GM18858 (cell line): ENCODE data around the gene CLPTM1L.
"Not testable (repeated sequence)": the region's sequence is repeated elsewhere in the genome, so short reads cannot be mapped to it uniquely, and the experiment has no call there.

ENCODE experiments used
- ATAC-seq: cut with Tn5 transposase; IDR thresholded peaks from one replicate; pipeline ENCODE4 v1.9.1; 2021; ENCODE audit not compliant: unreplicated experiment

Gene CLPTM1L

DNA sequence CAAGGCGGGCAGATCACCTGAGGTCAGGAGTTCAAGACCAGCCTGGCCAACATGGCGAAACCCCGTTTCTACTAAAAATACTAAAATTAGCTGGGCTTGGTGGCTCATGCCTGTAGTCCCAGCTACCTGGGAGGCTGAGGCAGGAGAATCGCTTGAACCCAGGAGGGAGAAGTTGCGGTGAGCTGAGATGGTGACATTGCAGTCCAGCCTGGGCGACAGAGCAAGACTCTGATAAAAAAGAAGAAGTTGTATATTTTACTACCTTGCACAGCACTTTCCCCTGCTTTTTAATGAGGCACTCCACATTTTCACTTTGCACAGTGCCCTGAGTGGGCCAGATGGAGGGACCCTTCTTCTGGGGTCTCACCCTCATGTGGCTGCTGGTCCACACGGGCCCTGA lies 15.5 kb upstream of the CLPTM1L start:
- ATAC-seq = not testable (repeated sequence)

DNA sequence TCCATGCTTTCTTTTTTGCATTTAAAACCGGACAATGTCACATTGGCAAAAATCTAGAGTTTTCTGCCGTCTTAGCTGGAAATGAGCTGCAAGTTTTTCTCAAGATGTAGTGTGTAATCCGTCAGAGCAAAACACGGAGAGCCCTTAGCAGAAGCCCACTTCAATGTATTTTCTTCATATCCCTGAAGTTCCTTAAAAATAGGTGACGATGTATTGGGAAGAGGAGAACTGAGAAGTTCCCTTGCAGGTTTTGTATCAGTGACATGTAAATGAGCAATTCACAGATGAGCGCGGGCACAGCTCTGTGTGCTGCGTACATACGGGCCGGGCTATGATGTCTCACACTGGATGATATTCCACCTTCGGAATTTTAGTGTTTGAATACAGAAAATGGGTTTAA lies 14.8 kb upstream of the CLPTM1L start:
- ATAC-seq = no peak

DNA sequence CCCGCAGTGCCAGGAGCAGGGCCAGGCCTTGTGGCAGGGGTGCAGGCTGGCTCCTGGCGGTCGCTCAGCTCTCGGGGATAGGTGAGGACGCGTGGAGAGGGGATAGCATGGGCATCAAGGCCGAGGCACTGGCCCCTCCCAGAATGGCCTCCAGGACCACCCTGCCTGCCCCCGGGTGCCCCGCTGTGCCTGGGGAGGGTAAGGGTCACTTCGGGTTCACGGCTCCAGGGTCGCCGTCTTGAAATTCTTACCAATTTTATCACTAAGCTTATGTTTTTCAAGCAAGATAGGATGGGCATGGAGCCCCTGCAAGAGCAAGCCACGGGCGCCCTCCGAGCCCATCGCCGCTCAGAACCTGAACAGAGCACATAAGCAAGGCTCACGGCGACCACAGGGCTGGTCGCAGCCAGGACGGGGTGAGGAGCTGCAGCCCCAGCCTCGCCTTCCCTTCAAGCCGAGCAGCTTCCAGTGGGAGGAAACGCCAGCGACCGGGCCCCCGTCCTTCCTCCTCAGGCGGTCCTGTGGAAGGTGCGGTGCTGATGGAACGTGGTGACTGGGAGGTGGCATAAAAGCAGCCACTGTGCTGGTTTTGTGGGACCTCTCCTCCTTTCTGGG lies 14.2 kb upstream of the CLPTM1L start:
- ATAC-seq = no peak

DNA sequence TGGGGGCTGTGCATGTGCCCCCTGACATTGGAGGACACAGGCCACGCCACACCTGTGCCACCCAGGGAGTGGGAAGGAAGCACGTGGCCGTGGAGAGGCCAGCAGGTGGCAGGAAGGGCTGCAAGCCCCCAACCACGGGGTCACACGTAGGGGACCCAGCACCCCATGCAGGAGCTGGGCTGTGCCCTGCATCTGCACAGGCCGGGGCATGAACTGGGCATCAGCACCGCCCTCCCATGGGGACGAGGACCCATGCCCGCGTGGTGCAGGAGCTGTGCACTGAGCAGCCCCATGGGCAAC lies 13.8 kb upstream of the CLPTM1L start:
- ATAC-seq = no peak

DNA sequence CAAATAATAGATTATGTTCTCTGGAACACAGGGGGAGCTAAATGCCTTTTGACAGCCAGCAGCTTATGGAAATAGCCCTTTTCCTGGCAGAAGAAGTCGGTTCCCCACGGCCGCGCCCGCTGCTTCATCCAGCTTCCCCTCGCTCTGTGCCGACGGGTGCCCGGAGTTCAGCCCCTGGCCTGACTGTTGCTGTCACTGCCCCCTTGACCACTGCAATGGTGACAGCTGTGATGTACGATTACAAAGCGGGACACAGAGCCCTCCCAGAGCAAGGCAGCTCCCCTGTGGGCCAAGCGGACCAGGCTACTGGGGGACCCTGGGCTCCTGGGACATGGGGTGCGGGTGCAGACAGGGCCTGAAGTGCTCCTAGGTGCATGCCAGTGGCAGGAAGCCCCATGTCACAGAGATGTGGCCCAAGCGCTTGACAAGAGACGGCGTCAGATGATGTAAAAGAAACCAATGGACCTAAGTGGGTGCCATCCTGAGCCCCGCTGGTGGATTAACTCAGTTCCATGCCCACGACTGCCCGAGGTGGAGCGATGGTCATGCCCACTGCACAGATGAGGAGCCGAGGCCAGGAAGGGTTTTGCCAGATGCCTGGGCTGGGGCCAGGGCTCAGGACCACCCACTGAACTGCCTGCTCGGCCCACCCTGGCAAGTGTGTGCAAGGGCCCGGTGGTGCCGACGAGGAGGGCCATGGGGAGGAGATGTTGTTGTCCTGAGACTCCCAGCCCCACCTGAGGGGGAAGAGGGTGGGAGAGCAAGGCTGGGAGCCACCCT lies 13.2 kb upstream of the CLPTM1L start:
- no peak for ATAC-seq

DNA sequence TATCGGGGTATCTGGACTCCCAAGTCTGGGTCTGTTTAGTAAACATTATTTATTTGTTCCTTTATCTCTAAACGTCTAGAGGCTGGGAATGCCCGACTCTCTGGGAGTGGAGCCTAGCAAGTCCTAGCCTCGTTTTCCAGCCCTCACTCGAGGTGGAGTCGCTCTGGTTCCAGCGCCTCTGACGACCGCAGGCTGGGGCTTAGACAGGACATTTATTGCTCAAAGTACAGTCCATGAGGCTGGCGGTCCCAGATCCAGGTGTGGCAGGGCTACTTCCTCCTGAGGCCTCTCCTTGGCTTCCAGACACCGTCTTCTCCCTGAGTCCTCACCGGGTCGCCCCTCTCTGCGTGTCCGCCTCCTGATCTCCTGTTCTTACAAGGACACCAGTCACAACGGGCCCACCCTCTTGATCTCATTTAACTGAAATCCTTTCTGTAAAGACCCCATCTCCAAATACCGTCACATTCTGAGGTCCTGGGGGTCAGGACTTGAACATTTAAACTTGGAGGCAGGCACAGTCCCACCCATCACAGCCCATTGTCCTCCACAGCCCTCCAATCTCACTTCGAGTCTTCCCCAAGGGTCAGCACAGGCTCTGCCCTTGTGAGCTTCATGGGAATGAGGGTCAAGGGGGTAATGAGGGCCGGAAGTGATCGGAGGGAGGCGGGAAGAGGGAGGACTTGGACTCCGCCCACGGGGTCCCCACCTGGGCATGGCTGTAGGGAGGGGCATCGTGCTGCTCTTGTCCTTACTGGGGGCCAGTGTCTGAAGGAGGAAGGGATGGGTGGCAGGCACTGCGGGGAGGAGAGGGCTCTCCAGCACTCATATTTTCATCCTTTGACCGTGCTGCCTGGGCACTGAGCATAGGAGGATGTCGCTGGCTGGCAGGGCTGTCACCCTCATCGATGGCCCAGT lies 12.2 kb upstream of the CLPTM1L start:
- no peak for ATAC-seq

DNA sequence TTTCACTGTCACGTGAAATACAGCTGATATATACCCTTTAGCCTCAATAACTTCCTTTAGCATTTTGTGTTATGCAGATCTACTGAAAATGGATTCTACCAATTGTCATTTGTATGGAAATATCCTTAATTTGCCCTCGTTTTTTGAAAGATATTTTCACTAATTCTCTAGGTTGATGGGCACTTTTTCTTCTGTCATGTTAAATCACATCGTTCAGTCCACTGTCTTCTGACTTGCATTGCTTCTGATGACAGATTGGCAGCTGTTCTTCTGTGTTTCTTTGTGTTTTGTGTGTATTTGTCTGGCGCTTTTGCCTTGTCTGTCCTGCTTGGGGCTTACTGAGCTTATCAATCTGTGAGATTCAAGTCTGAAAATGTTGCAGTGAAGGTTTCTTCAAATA lies 9.7 kb upstream of the CLPTM1L start:
- ATAC-seq = no peak

DNA sequence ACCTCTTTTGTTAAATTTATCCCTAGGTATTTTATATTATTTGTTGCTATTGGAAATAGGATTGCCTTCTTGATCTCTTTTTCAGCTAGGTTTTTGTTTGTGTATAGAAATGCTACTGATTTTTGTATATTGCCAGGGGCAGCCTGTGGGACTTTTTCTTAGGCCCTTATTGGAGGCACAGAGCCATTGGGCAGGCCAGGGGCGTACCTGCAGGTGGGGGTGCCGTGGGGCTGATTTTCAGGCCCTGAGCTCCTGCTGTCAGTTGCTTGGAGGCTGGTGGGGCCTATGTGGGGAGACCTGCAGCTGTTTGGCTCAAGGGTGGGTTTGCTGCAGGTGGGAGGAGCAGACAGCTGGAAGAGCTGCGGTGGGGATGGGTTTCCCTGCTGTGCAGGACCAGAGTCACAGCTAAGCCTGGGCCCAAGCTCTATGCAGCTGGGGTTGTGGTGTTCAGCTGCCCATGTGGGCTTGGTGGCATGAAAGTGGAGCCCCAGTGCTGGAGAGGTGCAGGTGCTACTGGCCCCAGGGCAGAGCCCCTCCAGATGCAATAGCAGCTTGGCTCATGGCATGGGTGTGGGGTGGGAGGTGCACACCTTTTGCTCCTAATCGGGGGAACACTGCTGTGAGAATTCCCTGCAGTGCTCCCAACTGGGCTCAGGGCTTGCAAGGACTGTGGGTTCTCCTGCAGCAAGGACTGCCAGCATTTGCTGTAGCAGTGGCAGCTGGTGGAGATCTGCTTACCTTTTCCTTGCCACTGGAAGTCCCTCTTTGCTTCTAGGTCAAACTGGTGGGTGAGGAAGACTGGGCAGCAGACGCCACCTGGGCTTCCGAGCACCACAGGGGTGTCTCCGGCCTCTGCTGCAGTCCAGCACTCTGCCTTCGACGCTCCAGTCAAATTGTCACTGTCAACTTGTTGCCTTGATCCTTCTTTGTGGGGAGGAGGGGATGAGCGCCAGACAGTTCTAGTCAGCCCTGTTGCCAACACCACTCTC lies 7.6 kb upstream of the CLPTM1L start:
- ATAC-seq = no peak

DNA sequence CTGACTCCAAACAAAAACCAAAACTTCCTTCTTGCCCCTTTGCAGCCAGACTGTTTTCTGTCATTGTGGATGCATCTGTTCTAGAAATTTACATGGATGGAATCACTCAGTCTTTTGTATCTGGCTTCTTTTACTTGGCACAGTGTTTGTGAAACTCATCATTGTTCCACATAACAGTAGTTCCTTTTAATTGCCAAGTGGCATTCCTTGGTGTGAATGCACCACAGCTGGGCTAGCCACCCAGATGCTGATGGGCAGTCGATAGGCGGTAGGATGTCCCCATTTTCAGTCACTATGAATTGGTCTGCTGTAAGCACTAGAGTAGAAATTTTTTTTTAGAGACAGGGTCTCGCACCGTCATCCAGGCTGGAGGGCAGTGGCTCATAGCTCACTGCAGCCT lies 6.3 kb upstream of the CLPTM1L start:
- ATAC-seq = no peak

DNA sequence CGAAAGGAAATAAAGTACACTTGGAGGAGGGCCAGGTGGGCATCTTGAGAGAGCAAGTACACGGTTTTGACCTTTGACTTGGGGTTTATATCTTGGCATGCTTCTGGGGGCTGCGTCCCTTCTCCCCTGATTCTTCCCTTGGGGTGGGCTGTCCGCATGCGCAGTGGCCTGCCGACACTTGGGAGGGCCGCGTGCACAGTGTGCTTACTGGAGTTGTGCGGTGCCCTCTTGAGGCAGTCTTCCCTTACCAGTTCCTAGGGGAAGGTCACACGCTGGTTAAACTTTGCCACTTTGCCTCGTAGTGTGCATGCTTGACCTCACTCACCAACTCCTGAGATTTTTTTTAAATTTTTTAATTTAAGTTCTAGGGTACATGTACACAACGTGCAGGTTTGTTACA lies 4.3 kb upstream of the CLPTM1L start:
- ATAC-seq = no peak

DNA sequence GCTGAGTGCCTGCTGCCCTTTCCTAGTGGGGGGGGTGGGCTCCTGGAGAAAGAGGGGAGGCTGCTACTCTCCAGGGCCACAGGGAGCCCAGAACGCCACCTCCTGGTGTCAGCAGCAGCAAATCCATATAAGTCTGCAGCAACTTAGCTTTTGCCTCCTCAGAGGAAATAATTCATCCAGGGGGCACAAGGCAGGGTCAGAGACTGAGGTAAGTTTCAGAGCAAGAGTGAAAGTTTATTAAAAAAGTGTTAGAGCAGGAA lies 4.0 kb upstream of the CLPTM1L start:
- no peak for ATAC-seq

DNA sequence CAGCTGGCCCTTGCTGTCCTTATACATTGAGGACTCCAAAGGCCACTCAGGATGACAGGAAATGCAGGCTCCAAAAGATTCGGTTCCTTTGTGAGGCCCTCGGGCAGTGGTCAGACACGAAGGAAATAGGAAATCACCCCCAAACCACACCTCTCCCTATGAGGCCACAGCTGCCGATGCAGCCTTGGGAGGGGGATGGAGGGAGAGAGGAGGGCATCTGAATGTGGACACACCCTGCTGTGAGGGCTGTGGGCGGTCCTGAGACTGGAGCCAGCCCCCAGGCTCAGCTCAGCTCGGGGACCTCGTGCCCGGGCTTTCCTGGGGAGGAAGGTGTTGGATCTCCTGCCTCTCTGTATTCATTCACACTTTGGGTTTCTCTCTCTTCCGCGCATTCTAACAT lies 2.7 kb upstream of the CLPTM1L start:
- no peak for ATAC-seq

DNA sequence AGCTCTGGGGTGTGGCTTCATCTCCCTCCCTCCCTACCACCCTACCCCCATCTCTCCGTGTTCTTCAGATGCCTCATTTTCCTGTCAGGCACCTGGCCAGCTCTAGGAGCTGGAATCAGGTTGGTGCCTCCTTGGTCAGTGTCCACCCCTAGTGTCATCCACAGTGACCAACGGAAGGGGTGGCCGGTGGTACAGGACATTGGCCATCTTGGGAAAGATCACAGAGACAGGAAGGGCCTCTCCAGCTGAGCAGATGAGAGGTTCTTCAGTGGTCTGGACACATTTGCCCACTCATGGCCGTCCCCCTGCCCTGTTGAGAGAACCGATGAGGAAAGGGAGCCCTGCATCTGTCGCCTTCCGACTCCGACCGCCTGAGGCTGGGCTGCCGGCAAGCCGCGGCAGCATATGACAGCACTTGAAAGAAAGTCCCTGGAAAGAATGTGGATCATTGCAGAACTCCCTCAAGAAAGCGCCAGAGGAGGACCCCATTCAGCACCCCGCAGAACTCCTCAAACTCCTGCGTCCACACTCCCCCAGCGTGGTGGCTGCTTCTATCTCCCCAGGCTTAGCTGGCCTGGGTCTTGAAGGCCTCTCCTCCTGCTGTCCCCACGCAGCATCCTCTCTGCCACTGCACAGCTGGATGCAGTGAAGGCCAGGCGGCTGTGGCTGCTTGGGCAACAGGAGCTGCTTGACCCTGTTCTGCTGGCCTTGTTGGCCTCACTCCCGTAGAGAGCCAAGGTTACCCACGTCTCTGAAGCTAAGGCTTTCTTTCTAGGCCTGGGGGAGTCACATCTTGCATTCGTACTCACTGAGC lies 1.9 kb upstream of the CLPTM1L start:
- no peak for ATAC-seq

DNA sequence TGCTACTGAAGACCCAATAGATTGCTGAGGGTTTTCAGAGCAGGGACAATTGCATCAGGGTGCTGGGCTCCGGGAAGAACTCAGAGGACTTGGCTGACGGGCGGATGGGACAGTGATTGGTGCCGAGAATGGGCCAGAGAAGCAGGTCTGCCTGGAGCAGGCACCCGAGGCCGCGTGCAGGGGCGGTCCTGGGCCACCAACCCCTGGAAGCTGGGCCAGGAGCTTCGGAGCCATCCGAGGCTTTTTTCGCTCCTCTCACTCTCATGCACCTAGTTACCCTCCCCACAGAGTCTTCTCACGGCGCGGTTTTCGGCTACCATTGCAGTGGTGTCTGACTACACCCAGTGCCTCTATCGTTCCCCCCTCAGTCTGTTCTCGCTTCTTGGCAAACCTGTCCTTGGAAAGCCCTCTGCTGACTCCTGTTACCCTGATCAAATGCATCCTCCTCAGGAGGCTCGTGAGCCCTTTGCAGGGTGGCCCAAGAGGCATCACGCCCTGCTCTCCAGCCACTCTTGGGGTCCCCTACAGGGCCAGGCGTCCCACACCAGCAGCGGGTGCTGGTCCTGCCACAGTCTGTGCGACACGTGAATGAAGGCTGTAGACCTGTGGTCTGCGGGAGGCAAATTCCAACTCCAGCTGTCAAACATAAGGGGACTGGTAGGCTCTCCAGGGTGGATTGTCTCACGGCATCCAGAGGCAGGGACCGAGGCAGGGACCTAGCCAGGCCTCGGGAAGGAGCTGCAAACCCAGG lies 1.2 kb upstream of the CLPTM1L start:
- ATAC-seq = no peak

DNA sequence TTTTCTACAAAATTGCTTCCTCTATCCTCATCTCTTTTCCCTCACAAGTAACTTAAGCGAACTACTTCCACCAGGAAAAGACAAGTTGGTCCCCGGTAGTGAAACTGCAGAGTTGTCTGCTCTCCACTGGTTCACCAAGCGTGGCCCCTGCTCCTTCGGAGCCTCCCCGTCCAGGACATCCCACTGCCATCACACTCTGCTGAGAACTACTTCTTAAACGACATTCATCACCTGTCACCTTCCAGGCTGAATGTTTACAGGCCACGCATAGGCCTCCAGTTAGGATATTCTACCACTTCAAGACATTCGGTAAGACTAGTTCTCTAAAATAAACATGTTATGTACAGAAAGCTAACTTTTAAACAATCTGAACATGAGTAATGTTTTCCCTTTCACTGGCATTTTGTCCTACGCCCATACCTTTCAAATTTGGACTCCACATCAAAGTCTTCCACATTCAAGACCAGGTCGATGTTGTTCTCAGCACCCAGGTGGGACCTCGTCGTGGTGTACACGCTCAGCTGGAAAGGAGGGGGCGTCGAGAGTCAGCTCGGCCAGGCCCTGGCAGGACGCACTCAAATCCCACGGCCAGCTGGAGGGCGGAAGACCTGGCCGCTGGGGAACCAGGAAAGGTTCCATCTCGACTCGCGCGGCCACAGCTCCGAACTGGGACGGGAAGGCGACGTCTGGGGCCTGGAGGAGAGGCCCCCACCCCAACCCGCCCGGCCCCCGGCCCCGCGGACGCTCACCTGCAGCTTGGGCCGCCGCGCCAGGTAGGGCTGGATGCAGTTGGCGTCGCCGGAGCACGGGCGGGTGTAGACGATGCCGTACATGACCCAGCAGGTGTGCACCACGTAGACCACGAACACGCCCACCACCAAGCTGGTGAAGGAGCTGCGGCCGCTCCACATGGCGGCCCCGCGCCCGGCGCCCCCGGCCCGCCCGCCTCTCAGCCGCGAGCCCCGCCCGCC lies 683 bp downstream of the CLPTM1L start:
- ATAC-seq = peak; percentile 13

DNA sequence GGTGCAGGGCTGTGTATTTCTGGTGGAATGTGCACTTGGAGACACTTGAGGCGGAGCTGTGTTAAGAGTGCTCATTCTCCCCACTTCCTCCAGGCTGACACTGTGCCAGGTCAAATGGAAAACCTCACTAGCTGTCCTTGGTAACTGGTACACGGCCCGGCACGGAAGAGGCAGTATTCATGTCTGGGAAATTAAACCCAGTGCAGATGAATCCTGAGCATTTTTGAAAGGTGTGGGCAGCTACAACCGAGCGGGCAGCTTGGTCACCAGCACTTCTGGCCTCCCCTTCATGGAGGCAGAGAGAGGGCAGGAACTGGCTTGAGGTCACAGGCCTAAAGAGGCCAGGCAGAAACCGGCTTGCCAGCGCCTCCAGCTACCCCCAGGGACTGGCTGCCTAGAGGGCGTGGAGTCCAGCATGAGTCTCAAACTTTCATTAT lies 1.6 kb downstream of the CLPTM1L start:
- ATAC-seq = no peak

DNA sequence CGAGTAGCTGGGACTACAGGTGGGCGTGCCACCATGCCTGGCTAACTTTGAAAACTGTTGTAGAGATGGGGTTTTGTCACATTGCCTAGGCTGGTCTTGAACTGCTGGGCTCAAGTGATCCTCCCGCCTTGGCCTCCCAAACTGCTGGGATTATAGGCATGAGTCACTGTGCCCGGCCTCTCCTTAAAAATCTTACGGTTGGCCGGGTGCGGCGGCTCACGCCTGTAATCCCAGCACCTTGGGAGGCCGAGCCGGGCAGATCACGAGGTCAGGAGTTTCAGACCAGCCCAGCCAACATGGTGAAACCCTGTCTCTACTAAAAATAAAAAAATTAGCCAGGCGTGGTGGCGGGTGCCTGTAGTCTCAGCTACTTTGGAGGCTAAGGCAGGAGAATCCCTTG lies 2.2 kb downstream of the CLPTM1L start:
- ATAC-seq = not testable (repeated sequence)

DNA sequence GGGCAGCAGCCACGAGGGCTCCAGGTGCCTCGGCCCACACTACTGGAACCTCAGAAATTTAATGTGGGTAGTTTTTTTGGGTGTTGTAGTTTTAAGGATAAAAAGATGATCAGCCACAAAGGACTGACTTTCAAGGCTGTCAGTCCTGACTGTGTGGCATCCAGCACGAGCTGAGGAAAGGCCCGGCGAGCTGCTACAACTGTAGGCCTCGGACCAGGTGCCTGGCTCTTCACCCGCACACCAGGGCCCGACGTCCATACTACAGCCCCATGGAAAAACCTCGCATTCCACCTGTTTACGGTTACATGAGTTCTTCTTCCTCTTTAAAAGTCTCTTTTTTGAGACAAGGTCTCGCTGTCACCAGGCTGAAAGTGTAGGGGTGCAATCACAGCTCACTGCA lies 2.6 kb downstream of the CLPTM1L start:
- ATAC-seq = no peak
